Neural cell (in vitro differentiated cells): ENCODE data around the gene BTBD9. TPM values are rescaled to one million over a fixed set of nuclear protein-coding genes. Genes with fewer than 3 reads are reported as not detected.

ENCODE experiments used
- H2AFZ ChIP-seq: fragments of 200-600, 300-800 bp; sonication (generic), shearing (Covaris generic); 2 replicates; pipeline ENCODE4 v1.6.0; 2014; ENCODE audit warnings: low read depth, mild to moderate bottlenecking, antibody characterized with exemption, low read length, moderate library complexity
- H3F3A ChIP-seq: fragments of 200-600 bp; shearing (Covaris generic); 2 replicates; pipeline ENCODE4 v1.6.1; 2016; ENCODE audit warnings: mild to moderate bottlenecking, moderate library complexity, mixed read lengths, antibody characterized with exemption, low read length; ENCODE audit not compliant: insufficient read depth, poor library complexity, severe bottlenecking
- H3K27ac ChIP-seq: fragments of 200-600, 300-800 bp; sonication (generic), shearing (Covaris generic); 2 replicates; pipeline ENCODE4 v1.5.1; 2014; ENCODE audit warnings: mild to moderate bottlenecking, low read length, moderate library complexity
- H3K27me3 ChIP-seq: fragments of 300-800, 200-600 bp; sonication (generic), shearing (Covaris generic); 2 replicates; pipeline ENCODE4 v1.6.0; 2014; ENCODE audit warnings: mild to moderate bottlenecking, low read depth, low read length, moderate library complexity; ENCODE audit not compliant: insufficient read depth
- H3K36me3 ChIP-seq: fragments of 300-800, 200-600 bp; sonication (generic), shearing (Covaris generic); 2 replicates; pipeline ENCODE4 v1.5.1; 2014; ENCODE audit warnings: mild to moderate bottlenecking, antibody characterized with exemption, low read length, moderate library complexity; ENCODE audit not compliant: insufficient read depth
- H3K4me2 ChIP-seq: fragments of 300-800, 200-600 bp; sonication (generic), shearing (Covaris generic); 2 replicates; pipeline ENCODE4 v1.6.0; 2014; ENCODE audit warnings: mild to moderate bottlenecking, low read length
- H3K4me3 ChIP-seq: fragments of 300-800, 200-600 bp; sonication (generic), shearing (Covaris generic); 2 replicates; pipeline ENCODE4 v1.5.1; 2014; ENCODE audit warnings: mild to moderate bottlenecking, low read length, moderate library complexity
- H3K79me2 ChIP-seq: fragments of 200-600 bp; shearing (Covaris generic); replicated peaks from 2 replicates; pipeline ENCODE4 v1.6.0; 2014; ENCODE audit warnings: mild to moderate bottlenecking, low read length, moderate library complexity; ENCODE audit not compliant: insufficient read depth
- H3K9ac ChIP-seq: fragments of 300-800, 200-600 bp; sonication (generic), shearing (Covaris generic); 2 replicates; pipeline ENCODE4 v1.6.1; 2016; ENCODE audit warnings: mild to moderate bottlenecking, low read length, mixed read lengths
- H3K9me2 ChIP-seq: fragments of 200-600 bp; shearing (Covaris generic); 2 replicates; pipeline ENCODE4 v1.6.1; 2016; ENCODE audit warnings: mild to moderate bottlenecking, low read length, mixed read lengths; ENCODE audit not compliant: insufficient read depth
- H3K9me3 ChIP-seq: fragments of 200-600, 300-800 bp; sonication (generic), shearing (Covaris generic); 2 replicates; pipeline ENCODE4 v1.6.1; 2016; ENCODE audit warnings: mild to moderate bottlenecking, mixed run types, low read length, moderate library complexity, mixed read lengths
- H4K20me1 ChIP-seq: fragments of 200-600 bp; shearing (Covaris generic); 2 replicates; pipeline ENCODE4 v1.6.1; 2016; ENCODE audit warnings: mild to moderate bottlenecking, mixed run types; ENCODE audit not compliant: insufficient read depth
- EP300 ChIP-seq: fragments of 450-650 bp; conservative IDR thresholded peaks from 2 replicates; pipeline ENCODE4 v1.6.1; 2014; ENCODE audit warnings: antibody characterized with exemption, mild to moderate bottlenecking, moderate library complexity; ENCODE audit not compliant: poor library complexity, severe bottlenecking
- EZH2 ChIP-seq: fragments of 200-600, 300-800 bp; shearing (Covaris generic), sonication (generic); IDR thresholded peaks from 2 replicates; pipeline ENCODE4 v1.6.1; 2014; ENCODE audit warnings: antibody characterized with exemption, low read length, borderline replicate concordance, mild to moderate bottlenecking; ENCODE audit not compliant: insufficient read depth, poor library complexity, severe bottlenecking
- MXI1 ChIP-seq: fragments of 450-650 bp; conservative IDR thresholded peaks from 2 replicates; pipeline ENCODE4 v1.6.1; 2014; ENCODE audit warnings: antibody characterized with exemption, mild to moderate bottlenecking; ENCODE audit not compliant: poor library complexity, severe bottlenecking
- POLR2AphosphoS5 ChIP-seq: IDR thresholded peaks from 2 replicates; pipeline ENCODE4 v1.6.1; 2012
- RAD21 ChIP-seq: fragments of 450-650 bp; conservative IDR thresholded peaks from 2 replicates; pipeline ENCODE4 v1.6.1; 2014; ENCODE audit warnings: antibody characterized with exemption, mild to moderate bottlenecking, moderate library complexity
- SMC3 ChIP-seq: fragments of 450-650 bp; conservative IDR thresholded peaks from 2 replicates; pipeline ENCODE4 v1.6.1; 2014; ENCODE audit warnings: antibody characterized with exemption, mild to moderate bottlenecking, moderate library complexity; ENCODE audit not compliant: poor library complexity
- TAF1 ChIP-seq: IDR thresholded peaks from 2 replicates; pipeline ENCODE4 v1.6.1; 2012; ENCODE audit warnings: low read depth
- polyA plus RNA-seq: library from polyadenylated mRNA; depleted of rRNA; stranded (reverse); fragments of >200 nt; gene quantifications from 2 replicates; pipeline ENCODE4 v1.2.3, GENCODE V29; 2014
- TF ChIP-seq, protein P1 (sequence below): fragments of 450-650 bp; IDR thresholded peaks from 2 replicates; pipeline ENCODE4 v1.5.1; 2014; ENCODE audit warnings: antibody characterized with exemption, mild to moderate bottlenecking, moderate library complexity; ENCODE audit not compliant: poor library complexity, severe bottlenecking
- TF ChIP-seq, protein P2 (sequence below): IDR thresholded peaks from 2 replicates; pipeline ENCODE4 v1.6.1; 2012; ENCODE audit warnings: borderline replicate concordance

The BTBD9 gene
- polyA plus RNA-seq, 1 donor from 2014 or later, result 6.2 TPM

DNA sequence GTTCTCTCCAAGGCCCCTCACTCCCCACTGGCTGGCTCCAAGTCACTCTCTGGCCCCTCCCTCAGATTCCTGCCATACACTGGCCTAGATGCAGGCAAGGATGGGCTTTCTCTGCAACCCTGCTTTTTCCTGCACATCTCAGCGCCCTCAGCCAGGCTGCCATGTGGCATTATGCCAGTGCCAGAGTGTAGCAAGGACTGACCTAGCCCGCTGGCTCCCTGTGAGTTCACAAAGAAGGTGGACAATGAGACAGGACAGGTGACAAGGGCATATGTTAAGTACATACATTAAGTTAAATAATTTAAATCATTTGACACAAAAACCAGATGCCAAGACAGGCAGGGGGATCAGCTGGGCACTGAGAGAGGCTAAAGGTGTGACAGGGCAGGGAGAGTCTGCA, 425.6 kb downstream of the BTBD9 start:
- H3K4me3 ChIP-seq, result no peak overlapping the region
- H3F3A ChIP-seq, result no peaks in the 10 kb centered on the region
- H3K9me3 ChIP-seq, result no peaks in the 10 kb centered on the region
- TF ChIP-seq MXI1 (no peak), EP300 (no peak), POLR2AphosphoS5 (no peak)
- TF ChIP-seq, protein P1, sequence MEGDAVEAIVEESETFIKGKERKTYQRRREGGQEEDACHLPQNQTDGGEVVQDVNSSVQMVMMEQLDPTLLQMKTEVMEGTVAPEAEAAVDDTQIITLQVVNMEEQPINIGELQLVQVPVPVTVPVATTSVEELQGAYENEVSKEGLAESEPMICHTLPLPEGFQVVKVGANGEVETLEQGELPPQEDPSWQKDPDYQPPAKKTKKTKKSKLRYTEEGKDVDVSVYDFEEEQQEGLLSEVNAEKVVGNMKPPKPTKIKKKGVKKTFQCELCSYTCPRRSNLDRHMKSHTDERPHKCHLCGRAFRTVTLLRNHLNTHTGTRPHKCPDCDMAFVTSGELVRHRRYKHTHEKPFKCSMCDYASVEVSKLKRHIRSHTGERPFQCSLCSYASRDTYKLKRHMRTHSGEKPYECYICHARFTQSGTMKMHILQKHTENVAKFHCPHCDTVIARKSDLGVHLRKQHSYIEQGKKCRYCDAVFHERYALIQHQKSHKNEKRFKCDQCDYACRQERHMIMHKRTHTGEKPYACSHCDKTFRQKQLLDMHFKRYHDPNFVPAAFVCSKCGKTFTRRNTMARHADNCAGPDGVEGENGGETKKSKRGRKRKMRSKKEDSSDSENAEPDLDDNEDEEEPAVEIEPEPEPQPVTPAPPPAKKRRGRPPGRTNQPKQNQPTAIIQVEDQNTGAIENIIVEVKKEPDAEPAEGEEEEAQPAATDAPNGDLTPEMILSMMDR, result no peak
- TF ChIP-seq, protein P2, sequence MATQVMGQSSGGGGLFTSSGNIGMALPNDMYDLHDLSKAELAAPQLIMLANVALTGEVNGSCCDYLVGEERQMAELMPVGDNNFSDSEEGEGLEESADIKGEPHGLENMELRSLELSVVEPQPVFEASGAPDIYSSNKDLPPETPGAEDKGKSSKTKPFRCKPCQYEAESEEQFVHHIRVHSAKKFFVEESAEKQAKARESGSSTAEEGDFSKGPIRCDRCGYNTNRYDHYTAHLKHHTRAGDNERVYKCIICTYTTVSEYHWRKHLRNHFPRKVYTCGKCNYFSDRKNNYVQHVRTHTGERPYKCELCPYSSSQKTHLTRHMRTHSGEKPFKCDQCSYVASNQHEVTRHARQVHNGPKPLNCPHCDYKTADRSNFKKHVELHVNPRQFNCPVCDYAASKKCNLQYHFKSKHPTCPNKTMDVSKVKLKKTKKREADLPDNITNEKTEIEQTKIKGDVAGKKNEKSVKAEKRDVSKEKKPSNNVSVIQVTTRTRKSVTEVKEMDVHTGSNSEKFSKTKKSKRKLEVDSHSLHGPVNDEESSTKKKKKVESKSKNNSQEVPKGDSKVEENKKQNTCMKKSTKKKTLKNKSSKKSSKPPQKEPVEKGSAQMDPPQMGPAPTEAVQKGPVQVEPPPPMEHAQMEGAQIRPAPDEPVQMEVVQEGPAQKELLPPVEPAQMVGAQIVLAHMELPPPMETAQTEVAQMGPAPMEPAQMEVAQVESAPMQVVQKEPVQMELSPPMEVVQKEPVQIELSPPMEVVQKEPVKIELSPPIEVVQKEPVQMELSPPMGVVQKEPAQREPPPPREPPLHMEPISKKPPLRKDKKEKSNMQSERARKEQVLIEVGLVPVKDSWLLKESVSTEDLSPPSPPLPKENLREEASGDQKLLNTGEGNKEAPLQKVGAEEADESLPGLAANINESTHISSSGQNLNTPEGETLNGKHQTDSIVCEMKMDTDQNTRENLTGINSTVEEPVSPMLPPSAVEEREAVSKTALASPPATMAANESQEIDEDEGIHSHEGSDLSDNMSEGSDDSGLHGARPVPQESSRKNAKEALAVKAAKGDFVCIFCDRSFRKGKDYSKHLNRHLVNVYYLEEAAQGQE, result no peak
- H3K9ac ChIP-seq, result no peak overlapping the region
- H2AFZ ChIP-seq, result no peak overlapping the region
- H3K27ac ChIP-seq, result peak overlapping the region; percentile 7
- H3K36me3 ChIP-seq, result no peaks in the 10 kb centered on the region
- no peak overlapping the region for H3K4me2 ChIP-seq
- no peaks in the 10 kb centered on the region for H4K20me1 ChIP-seq
- H3K9me2 ChIP-seq, result no peaks in the 10 kb centered on the region
- H3K27me3 ChIP-seq, result no peaks in the 10 kb centered on the region
- no peaks in the 10 kb centered on the region for H3K79me2 ChIP-seq

DNA sequence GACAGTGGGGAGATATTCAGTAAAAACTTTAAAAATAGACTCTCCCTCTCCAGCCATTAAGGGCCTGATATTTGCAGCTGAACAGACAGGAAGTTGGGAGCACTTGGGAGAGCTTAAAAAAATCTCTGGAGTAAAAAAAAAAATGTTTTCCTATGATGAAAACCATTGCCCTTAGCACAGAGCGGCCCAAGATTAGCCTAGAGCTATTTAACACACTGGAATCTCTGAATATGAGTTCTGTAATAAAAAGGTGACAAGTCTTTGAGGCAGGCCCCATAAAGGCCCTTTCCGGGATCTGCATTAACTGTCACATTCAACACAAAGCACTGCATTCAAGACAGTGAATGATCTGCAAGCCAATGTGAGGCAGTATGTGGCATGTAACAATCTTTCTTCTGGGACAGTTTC, 426.5 kb downstream of the BTBD9 start:
- Histone ChIP-seq H3K27ac (no peak overlapping the region), H3K9me3 (no peaks in the 10 kb centered on the region), H4K20me1 (no peaks in the 10 kb centered on the region), H3K27me3 (no peaks in the 10 kb centered on the region), H3K4me2 (no peak overlapping the region), H3F3A (no peaks in the 10 kb centered on the region), H3K9me2 (no peaks in the 10 kb centered on the region), H2AFZ (no peak overlapping the region), H3K79me2 (no peaks in the 10 kb centered on the region), H3K4me3 (no peak overlapping the region), H3K9ac (no peak overlapping the region), H3K36me3 (no peaks in the 10 kb centered on the region)
- TF ChIP-seq EP300 (no peak), POLR2AphosphoS5 (no peak), TAF1 (no peak), RAD21 (no peak), SMC3 (no peak), MXI1 (no peak), EZH2 (no peak)
- TF ChIP-seq, protein P2, result no peak
- TF ChIP-seq, protein P1, result no peak
